DOHH2 (cell line): ENCODE measurements around the gene FBN2.

ENCODE experiments used
- EZH2phosphoT487 ChIP-seq: fragments of 200-600 bp; sonication (generic); IDR thresholded peaks from 2 replicates; pipeline ENCODE4 v1.6.1; 2017; ENCODE audit warnings: borderline replicate concordance, mild to moderate bottlenecking, antibody characterized with exemption, low read length, moderate library complexity, mixed read lengths
- TF ChIP-seq, protein P1 (sequence below): fragments of 200-600 bp; sonication (generic); IDR thresholded peaks from one replicate; pipeline ENCODE4 v1.5.1; 2014; ENCODE audit warnings: antibody characterized with exemption, mild to moderate bottlenecking, low read depth, low read length; ENCODE audit not compliant: poor library complexity, severe bottlenecking

DNA sequence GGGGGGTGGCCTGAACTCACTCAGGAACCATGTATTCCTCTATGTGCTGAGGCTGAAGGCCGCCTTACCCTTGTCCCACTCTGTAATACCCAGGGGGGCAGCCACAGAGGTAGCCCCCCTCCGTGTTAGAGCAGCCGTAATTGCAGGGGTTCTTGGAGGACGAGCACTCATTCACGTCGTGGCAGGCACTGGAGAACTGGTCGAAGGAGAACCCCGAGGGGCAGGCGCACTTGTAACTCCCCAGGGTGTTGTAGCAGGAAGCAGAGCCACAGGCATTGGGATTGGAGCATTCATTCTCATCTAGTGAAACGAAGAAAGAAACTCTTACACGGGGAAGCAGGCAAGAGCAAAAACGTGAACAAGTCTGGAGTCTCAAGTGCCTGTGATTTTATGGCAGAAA, 274.7 kb downstream of the FBN2 start:
- TF ChIP-seq, protein P1, sequence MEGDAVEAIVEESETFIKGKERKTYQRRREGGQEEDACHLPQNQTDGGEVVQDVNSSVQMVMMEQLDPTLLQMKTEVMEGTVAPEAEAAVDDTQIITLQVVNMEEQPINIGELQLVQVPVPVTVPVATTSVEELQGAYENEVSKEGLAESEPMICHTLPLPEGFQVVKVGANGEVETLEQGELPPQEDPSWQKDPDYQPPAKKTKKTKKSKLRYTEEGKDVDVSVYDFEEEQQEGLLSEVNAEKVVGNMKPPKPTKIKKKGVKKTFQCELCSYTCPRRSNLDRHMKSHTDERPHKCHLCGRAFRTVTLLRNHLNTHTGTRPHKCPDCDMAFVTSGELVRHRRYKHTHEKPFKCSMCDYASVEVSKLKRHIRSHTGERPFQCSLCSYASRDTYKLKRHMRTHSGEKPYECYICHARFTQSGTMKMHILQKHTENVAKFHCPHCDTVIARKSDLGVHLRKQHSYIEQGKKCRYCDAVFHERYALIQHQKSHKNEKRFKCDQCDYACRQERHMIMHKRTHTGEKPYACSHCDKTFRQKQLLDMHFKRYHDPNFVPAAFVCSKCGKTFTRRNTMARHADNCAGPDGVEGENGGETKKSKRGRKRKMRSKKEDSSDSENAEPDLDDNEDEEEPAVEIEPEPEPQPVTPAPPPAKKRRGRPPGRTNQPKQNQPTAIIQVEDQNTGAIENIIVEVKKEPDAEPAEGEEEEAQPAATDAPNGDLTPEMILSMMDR: no peak
- no peak for TF ChIP-seq EZH2phosphoT487
